Heart right ventricle (tissue), 16 donors: ENCODE results near the gene PRR5. TPM values are rescaled to one million over a fixed set of nuclear protein-coding genes. Genes with fewer than 3 reads are reported as not detected.

Experiments
- ATAC-seq, 8 donors: fragments of 200-7000 bp; cut with Tn5 transposase; one replicate each; pipeline ENCODE4 v1.9.1; 2020; ENCODE audit warnings: mild to moderate bottlenecking in 8 of 8, moderate library complexity in 8 of 8, moderate number of reproducible peaks in 1 of 8
- DNase-seq, 2 donors: peaks; one replicate each; pipeline ENCODE4 v3.0.0-alpha.2; 2020
- H3K27ac ChIP-seq, 10 donors: fragments of 200-600 bp; sonication (generic) in 2 of 10; one replicate each; pipeline versions ENCODE4 v1.5.0 to v1.8.0; 2020 to 2022; ENCODE audit warnings: mild to moderate bottlenecking in 3 of 10
- H3K27me3 ChIP-seq, 7 donors: fragments of 200-600 bp; one replicate each; pipeline ENCODE4 v1.8.0; 2021 to 2022; ENCODE audit warnings: mild to moderate bottlenecking in 2 of 7
- H3K36me3 ChIP-seq, 9 donors: fragments of 200-600 bp; sonication (generic) in 1 of 9; one replicate each; pipeline versions ENCODE4 v1.5.0 to v1.8.0; 2020 to 2022; ENCODE audit warnings: mild to moderate bottlenecking in 2 of 9
- H3K4me1 ChIP-seq, 9 donors: fragments of 200-600 bp; sonication (generic) in 1 of 9; one replicate each; pipeline versions ENCODE4 v1.5.0 to v1.8.0; 2020 to 2022; ENCODE audit warnings: mild to moderate bottlenecking in 4 of 9
- H3K4me3 ChIP-seq, 10 donors: fragments of 200-600 bp; sonication (generic) in 2 of 10; one replicate each; pipeline versions ENCODE4 v1.5.0 to v1.8.0; 2020 to 2022; ENCODE audit warnings: mild to moderate bottlenecking in 7 of 10, moderate library complexity in 2 of 10
- H3K9me3 ChIP-seq, 11 donors: fragments of 200-600 bp in 10 of 11; sonication (generic) in 2 of 11; one replicate each; pipeline versions ENCODE4 v1.5.0 to v1.8.0; 2013 to 2022; ENCODE audit warnings: mild to moderate bottlenecking in 2 of 11, control low read depth in 1 of 11, moderate library complexity in 1 of 11
- CTCF ChIP-seq, 9 donors: fragments of 200-600 bp; sonication (generic) in 2 of 9; IDR thresholded peaks; one replicate each; pipeline versions ENCODE4 v1.5.0 to v1.8.0; 2021 to 2022; ENCODE audit warnings: antibody characterized with exemption in 9 of 9, mild to moderate bottlenecking in 5 of 9, moderate library complexity in 1 of 9
- WGBS, 2 donors: extraction: QIAGEN DNeasy Blood & Tissue Kit; methylation state at CpG; one replicate each; pipeline ENCODE4 v1.1.7; 2013; ENCODE audit warnings: inconsistent platforms in 1 of 2; 5-methylcytosine and 5-hydroxymethylcytosine counted together
- intact Hi-C, 10 donors: fragments of 100-400 bp; cut with DNase I; formaldehyde crosslinking; loops; one replicate each; pipeline versions ENCODE4 v1.11.1 to v1.14.2; 2022
- polyA plus RNA-seq, 2 donors: library from polyadenylated mRNA; stranded (reverse); fragments of 200-250 nt; gene quantifications; one replicate each; pipeline ENCODE4 v1.2.3, GENCODE V29; 2013
- total RNA-seq, 10 donors: library from RNA; stranded (reverse); fragmentation: NEBNext Ultra II Directional in 3 of 10; extraction: Animal tissue kit (Norgen Biotek cat#: 25700) in 3 of 10; gene quantifications; one replicate each; pipeline versions ENCODE4 v1.2.1 to v1.2.4, GENCODE V29; 2021 to 2023
- donor health status: Arrhythmogenic right ventricular cardiomyopathy.
- donor health status: ischemic (EF 13 %, LVEDD 7.1; RV severe dilation, severe dysfunction).
- donor health status: healthy with polysubstance abuse.
- donor health status: DM: no; HTN: yes; CAD: no.
- donor health status: DM: no; HTN: no; CAD: no.
- donor health status: ischemic (EF 25% LVEDD 6.9; RV normal size, moderate dysfunction).
- donor health status: ischemic (EF 25% LVEDD 5.7; RV mildly dilated, moderate dysfunction).
- donor health status: healthy.
- donor health status: DM: yes; HTN: yes; CAD: no.
- donor health status: Ischemic cardiomyopathy.
- donor health status: ischemic (EF 35%, LVEDD 5.7; RV mildly dilated, moderate dysfunction).
- donor health status: nonischemic (EF 11% LVEDD 7.7; RV severe dilation, severe dysfunction).
- donor health status: DM: yes; HTN: yes; CAD: no.
- donor health status: PGD.
- donor health status: ischemic (EF 29% LVEDD 5.4; RV normal size, mild dysfunction).
- donor health status: nonischemic (EF 23%, LVEDD 6.1; RV moderate dilation, normal function).

The PRR5 gene
- total and polyA plus RNA-seq, 12 donors: 0.96 to 4.8 (median 2.9) TPM

GRCh38 chr22:44733426-44734106 is 31.6 kb downstream of the PRR5 start:
- no peaks in the 10 kb centered on the region for H3K36me3 ChIP-seq
- H3K27ac ChIP-seq: no peak overlapping the region
- H3K27me3 ChIP-seq: peaks cover 0 to 34% (median 25%) of the 10 kb centered on the region in 7 donors
- intact Hi-C loops: loop anchor here in 4 of 10 donors (2.0 kb wide), 2 partner anchors 35 to 37 kb away; no protein-coding TSS in a partner anchor
- no peak for DNase-seq
- H3K4me1 ChIP-seq: peaks cover 0 to 34% (median 18%) of the 10 kb centered on the region in 9 donors
- H3K4me3 ChIP-seq: no peak overlapping the region
- no peak for TF ChIP-seq CTCF (IDR thresholded peaks at IDR 0.05)
- no peak for ATAC-seq
- 83 to 89% methylated on average over 14 of the region's 14 CpGs for WGBS, 2 donors
- H3K9me3 ChIP-seq: no peaks in the 10 kb centered on the region

- H3K27me3 ChIP-seq: peaks cover 0 to 41% (median 31%) of the 10 kb centered on the region in 7 donors
- intact Hi-C loops: loop anchor here in 4 of 10 donors (2.0 kb wide), 2 partner anchors 35 to 37 kb away; no protein-coding TSS in a partner anchor
- peaks cover 0 to 27% (median 11%) of the 10 kb centered on the region in 9 donors for H3K4me1 ChIP-seq
- no peaks in the 10 kb centered on the region for H3K36me3 ChIP-seq
- WGBS, 2 donors: 76 to 79% methylated on average over 8 of the region's 8 CpGs
- no peak overlapping the region for H3K4me3 ChIP-seq
- ATAC-seq (no peak), DNase-seq (no peak)
- H3K9me3 ChIP-seq: no peaks in the 10 kb centered on the region
- no peak for TF ChIP-seq CTCF (IDR thresholded peaks at IDR 0.05)
- H3K27ac ChIP-seq: no peak overlapping the region
Observed at GRCh38 chr22:44734278-44734677, 32.3 kb downstream of the PRR5 start.

- Histone ChIP-seq H3K36me3 (no peaks in the 10 kb centered on the region), H3K4me3 (no peak overlapping the region), H3K9me3 (no peaks in the 10 kb centered on the region), H3K4me1 (peaks cover 0 to 20% (median 4%) of the 10 kb centered on the region in 9 donors), H3K27me3 (peaks cover 0 to 42% (median 31%) of the 10 kb centered on the region in 7 donors), H3K27ac (no peak overlapping the region)
- DNase-seq (no peak), ATAC-seq (no peak)
- intact Hi-C loops: loop anchor here in 5 of 10 donors (1.0 to 2.0 kb wide), 3 partner anchors 36 to 38 kb away; no protein-coding TSS in a partner anchor
- TF ChIP-seq CTCF (IDR thresholded peaks at IDR 0.05): no peak
- WGBS, 2 donors: 81 to 82% methylated on average over 23 of the region's 23 CpGs
Observed at GRCh38 chr22:44734801-44735517, 33.0 kb downstream of the PRR5 start.
